SJCRH30 (cell line): ENCODE results near the gene GABRG3. TPM values are rescaled to one million over a fixed set of nuclear protein-coding genes. Genes with fewer than 3 reads are reported as not detected.

Source experiments
- DNase-seq, 2 experiments: peaks; one replicate each; pipeline ENCODE4 v3.0.0-alpha.2; 2015 to 2020
- H3K27ac ChIP-seq: fragments of 250-450 bp; sonication (Bioruptor Pico); 2 replicates; pipeline ENCODE4 v1.5.1; 2020; ENCODE audit warnings: mild to moderate bottlenecking, moderate library complexity
- H3K27me3 ChIP-seq: fragments of 250-450 bp; sonication (Bioruptor Pico); 2 replicates; pipeline ENCODE4 v1.5.1; 2020; ENCODE audit warnings: mild to moderate bottlenecking, moderate library complexity
- H3K36me3 ChIP-seq: fragments of 250-450 bp; sonication (Bioruptor Pico); 2 replicates; pipeline ENCODE4 v1.5.1; 2020; ENCODE audit warnings: mild to moderate bottlenecking, moderate library complexity
- H3K4me1 ChIP-seq: fragments of 250-450 bp; sonication (Bioruptor Pico); 2 replicates; pipeline ENCODE4 v1.5.1; 2020; ENCODE audit warnings: mild to moderate bottlenecking, moderate library complexity
- H3K4me3 ChIP-seq: fragments of 250-450 bp; sonication (Bioruptor Pico); 2 replicates; pipeline ENCODE4 v1.5.1; 2020; ENCODE audit warnings: mild to moderate bottlenecking, moderate library complexity
- H3K9me3 ChIP-seq: fragments of 250-450 bp; sonication (Bioruptor Pico); replicated peaks from 2 replicates; pipeline ENCODE4 v1.5.1; 2020; ENCODE audit warnings: mild to moderate bottlenecking, moderate library complexity
- total RNA-seq: library from RNA; depleted of rRNA; stranded (reverse); fragments of >200 nt; shearing (Covaris generic); gene quantifications from 2 replicates; pipeline ENCODE4 v1.2.3, GENCODE V29; 2014

The GABRG3 gene
- total RNA-seq, 1 experiment from 2014 or later, result 4.5 TPM

- Histone ChIP-seq H3K4me1 (no peaks in the 10 kb centered on the region), H3K27ac (no peak overlapping the region), H3K36me3 (no peaks in the 10 kb centered on the region), H3K27me3 (no peaks in the 10 kb centered on the region), H3K4me3 (no peak overlapping the region), H3K9me3 (no peaks in the 10 kb centered on the region)
- DNase-seq, result no peak
Measured at GRCh38 chr15:27479296-27480140, 508.5 kb downstream of the GABRG3 start.

GRCh38 chr15:27480141-27480530 is 509.2 kb downstream of the GABRG3 start:
- H3K9me3 ChIP-seq, result no peaks in the 10 kb centered on the region

GRCh38 chr15:27480642-27481041 is 509.7 kb downstream of the GABRG3 start:
- DNase-seq, result no peak
- Histone ChIP-seq H3K36me3 (no peaks in the 10 kb centered on the region), H3K27ac (no peak overlapping the region), H3K27me3 (no peaks in the 10 kb centered on the region), H3K4me1 (no peaks in the 10 kb centered on the region), H3K4me3 (no peak overlapping the region), H3K9me3 (no peaks in the 10 kb centered on the region)

More at GRCh38 chr15:27480141-27480530, 509.2 kb downstream of the GABRG3 start:
- no peak overlapping the region for H3K27ac ChIP-seq
- H3K4me1 ChIP-seq, result no peaks in the 10 kb centered on the region
- H3K4me3 ChIP-seq, result no peak overlapping the region
- no peaks in the 10 kb centered on the region for H3K36me3 ChIP-seq
- no peak for DNase-seq
- no peaks in the 10 kb centered on the region for H3K27me3 ChIP-seq

GRCh38 chr15:27481768-27482167 is 510.8 kb downstream of the GABRG3 start:
- Histone ChIP-seq H3K27ac (no peak overlapping the region), H3K9me3 (no peaks in the 10 kb centered on the region), H3K36me3 (no peaks in the 10 kb centered on the region), H3K4me1 (no peaks in the 10 kb centered on the region), H3K27me3 (no peaks in the 10 kb centered on the region), H3K4me3 (no peak overlapping the region)
- DNase-seq, result no peak

- no peaks in the 10 kb centered on the region for H3K27me3 ChIP-seq
Measured at GRCh38 chr15:27482287-27482686, 511.3 kb downstream of the GABRG3 start.

GRCh38 chr15:27483124-27483523 is 512.1 kb downstream of the GABRG3 start:
- Histone ChIP-seq H3K27ac (no peak overlapping the region), H3K4me1 (no peaks in the 10 kb centered on the region)
- no peak for DNase-seq

More at GRCh38 chr15:27482287-27482686, 511.3 kb downstream of the GABRG3 start:
- H3K36me3 ChIP-seq, result no peaks in the 10 kb centered on the region
- DNase-seq, result no peak
- H3K27ac ChIP-seq, result no peak overlapping the region
- H3K4me3 ChIP-seq, result no peak overlapping the region
- no peaks in the 10 kb centered on the region for H3K4me1 ChIP-seq
- H3K9me3 ChIP-seq, result no peaks in the 10 kb centered on the region

GRCh38 chr15:27485265-27485664 is 514.3 kb downstream of the GABRG3 start:
- Histone ChIP-seq H3K27me3 (no peaks in the 10 kb centered on the region), H3K9me3 (no peaks in the 10 kb centered on the region), H3K4me3 (no peak overlapping the region), H3K4me1 (no peaks in the 10 kb centered on the region), H3K27ac (no peak overlapping the region), H3K36me3 (no peaks in the 10 kb centered on the region)
- DNase-seq, result no peak

More at GRCh38 chr15:27483124-27483523, 512.1 kb downstream of the GABRG3 start:
- Histone ChIP-seq H3K4me3 (no peak overlapping the region), H3K27me3 (no peaks in the 10 kb centered on the region), H3K9me3 (no peaks in the 10 kb centered on the region), H3K36me3 (no peaks in the 10 kb centered on the region)

GRCh38 chr15:27486051-27486450 is 515.1 kb downstream of the GABRG3 start:
- Histone ChIP-seq H3K9me3 (no peaks in the 10 kb centered on the region), H3K4me3 (no peak overlapping the region), H3K27me3 (no peaks in the 10 kb centered on the region), H3K27ac (no peak overlapping the region), H3K36me3 (no peaks in the 10 kb centered on the region), H3K4me1 (no peaks in the 10 kb centered on the region)
- DNase-seq, result peak; percentile 26 to 52

- H3K36me3 ChIP-seq, result no peaks in the 10 kb centered on the region
Measured at GRCh38 chr15:27486683-27487647, 516.0 kb downstream of the GABRG3 start.

GRCh38 chr15:27487846-27488245 is 516.9 kb downstream of the GABRG3 start:
- H3K27me3 ChIP-seq, result no peaks in the 10 kb centered on the region
- no peak for DNase-seq
- no peak overlapping the region for H3K27ac ChIP-seq
- H3K4me1 ChIP-seq, result no peaks in the 10 kb centered on the region
- no peak overlapping the region for H3K4me3 ChIP-seq
- H3K36me3 ChIP-seq, result no peaks in the 10 kb centered on the region
- H3K9me3 ChIP-seq, result no peaks in the 10 kb centered on the region

More at GRCh38 chr15:27486683-27487647, 516.0 kb downstream of the GABRG3 start:
- H3K4me3 ChIP-seq, result no peak overlapping the region
- no peaks in the 10 kb centered on the region for H3K4me1 ChIP-seq
- no peaks in the 10 kb centered on the region for H3K27me3 ChIP-seq
- no peak for DNase-seq
- H3K27ac ChIP-seq, result no peak overlapping the region
- no peaks in the 10 kb centered on the region for H3K9me3 ChIP-seq

GRCh38 chr15:27490867-27491595 is 520.0 kb downstream of the GABRG3 start:
- H3K27ac ChIP-seq, result no peak overlapping the region
- H3K27me3 ChIP-seq, result no peaks in the 10 kb centered on the region
- H3K36me3 ChIP-seq, result no peaks in the 10 kb centered on the region
- H3K4me1 ChIP-seq, result no peaks in the 10 kb centered on the region
- H3K4me3 ChIP-seq, result no peak overlapping the region
- DNase-seq, result no peak
- no peaks in the 10 kb centered on the region for H3K9me3 ChIP-seq

GRCh38 chr15:27491666-27492621 is 521.0 kb downstream of the GABRG3 start:
- Histone ChIP-seq H3K9me3 (no peaks in the 10 kb centered on the region), H3K27me3 (no peaks in the 10 kb centered on the region), H3K4me3 (no peak overlapping the region), H3K27ac (no peak overlapping the region), H3K4me1 (no peaks in the 10 kb centered on the region), H3K36me3 (no peaks in the 10 kb centered on the region)
- DNase-seq, result peak in 1 of 2 experiments; percentile 29

GRCh38 chr15:27495963-27496459 is 525.0 kb downstream of the GABRG3 start:
- peak in 1 of 2 experiments; percentile 6 for DNase-seq
- Histone ChIP-seq H3K27me3 (no peaks in the 10 kb centered on the region), H3K27ac (no peak overlapping the region), H3K36me3 (no peaks in the 10 kb centered on the region), H3K4me1 (no peaks in the 10 kb centered on the region), H3K9me3 (no peaks in the 10 kb centered on the region), H3K4me3 (no peak overlapping the region)
